ENCODE results near the gene FOXP3. TPM values are rescaled to one million over a fixed set of nuclear protein-coding genes. Genes with fewer than 3 reads are reported as not detected.
A peak's percentile ranks its signal among the peaks of the same experiment; 100 is the strongest.
"Not testable (repeated sequence)": the region's sequence is repeated elsewhere in the genome, so short reads cannot be mapped to it uniquely, and the experiment has no call there.

FOXP3 gene, protein sequence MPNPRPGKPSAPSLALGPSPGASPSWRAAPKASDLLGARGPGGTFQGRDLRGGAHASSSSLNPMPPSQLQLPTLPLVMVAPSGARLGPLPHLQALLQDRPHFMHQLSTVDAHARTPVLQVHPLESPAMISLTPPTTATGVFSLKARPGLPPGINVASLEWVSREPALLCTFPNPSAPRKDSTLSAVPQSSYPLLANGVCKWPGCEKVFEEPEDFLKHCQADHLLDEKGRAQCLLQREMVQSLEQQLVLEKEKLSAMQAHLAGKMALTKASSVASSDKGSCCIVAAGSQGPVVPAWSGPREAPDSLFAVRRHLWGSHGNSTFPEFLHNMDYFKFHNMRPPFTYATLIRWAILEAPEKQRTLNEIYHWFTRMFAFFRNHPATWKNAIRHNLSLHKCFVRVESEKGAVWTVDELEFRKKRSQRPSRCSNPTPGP
- under 1 TPM; 0.19 to 0.95 (median 0.43) TPM for polyA plus RNA-seq (ENCODE audit: insufficient read length in 10 of 10)
- long read RNA-seq, donor 1 = 0 reads
- long read RNA-seq, donor 2 = 0 reads
- long read RNA-seq, donor 3 = 0 reads
- long read RNA-seq, donor 4 = 0 reads
- long read RNA-seq, donor 5 = 0 reads
- long read RNA-seq, donor 6, partial matches to known transcripts = 6 of 6 reads
- long read RNA-seq, donor 6, other reads (novel, unspliced or antisense) = 0 of 6 reads
- long read RNA-seq, donor 7 = 0 reads
- long read RNA-seq, donor 8 = 0 reads
- long read RNA-seq, donor 9 = 0 reads

DNA sequence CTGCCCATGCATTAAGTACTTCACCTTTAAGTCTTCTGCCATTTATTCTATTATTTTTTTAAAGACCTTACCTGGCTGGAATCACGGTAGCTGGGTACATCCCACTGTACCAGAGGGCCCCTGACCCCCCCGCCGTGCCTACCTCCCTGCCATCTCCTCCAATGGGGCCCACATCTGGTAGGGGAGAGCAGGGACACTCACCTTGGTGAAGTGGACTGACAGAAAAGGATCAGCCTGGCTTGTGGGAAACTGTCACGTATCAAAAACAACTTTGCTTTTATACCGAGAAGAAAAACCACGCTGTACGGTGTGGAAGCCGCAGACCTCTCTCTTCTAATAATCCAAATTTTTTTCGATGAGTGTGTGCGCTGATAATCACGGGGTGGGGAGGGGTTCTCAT, at the start of gene FOXP3:
Gene FOXP3, minus strand, starts transcription at position 251 of the 400 bp plus-strand sequence. CDS start 6,205 bp downstream, outside the sequence.
- DNase-seq = no peak

DNA sequence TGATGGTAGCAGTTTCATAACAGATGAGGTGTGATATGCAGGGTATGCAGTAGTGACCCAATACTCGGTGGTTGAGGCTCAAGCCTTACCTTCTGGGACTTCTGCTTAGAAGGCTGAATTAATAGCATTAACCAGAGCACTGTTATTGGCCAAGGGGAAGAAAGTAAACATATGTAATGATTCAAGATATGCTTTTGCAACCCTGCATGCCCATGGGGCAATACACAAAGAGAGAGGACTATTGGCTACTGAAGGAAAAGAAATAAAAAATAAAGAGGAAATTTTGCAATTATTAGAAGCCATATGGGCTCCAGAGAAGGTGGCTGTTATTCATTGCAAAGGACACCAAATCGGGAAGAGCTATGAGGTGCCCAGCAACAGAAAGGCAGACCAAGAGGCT, 47.7 kb upstream of the FOXP3 start:
- DNase-seq = no peak

DNA sequence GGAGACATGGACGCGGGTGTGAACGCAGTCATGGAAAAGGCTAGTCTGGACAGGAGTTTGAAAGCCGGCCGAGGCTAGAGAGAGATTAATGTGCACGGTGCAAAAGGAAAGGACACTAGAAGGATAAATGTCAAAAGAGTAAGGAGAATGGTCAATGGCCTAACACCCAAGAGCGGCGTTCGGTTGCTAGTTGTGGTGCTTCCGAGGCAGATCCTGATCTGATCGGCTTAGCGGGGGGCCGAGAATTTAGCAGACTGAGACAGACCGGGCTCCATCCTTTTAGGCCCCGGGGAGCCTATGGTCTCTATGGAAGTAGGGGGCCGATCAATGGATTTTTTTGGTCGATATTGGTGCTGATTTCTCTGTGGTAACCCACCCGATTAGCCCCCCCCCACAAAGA, 45.9 kb upstream of the FOXP3 start:
- DNase-seq = no peak

DNA sequence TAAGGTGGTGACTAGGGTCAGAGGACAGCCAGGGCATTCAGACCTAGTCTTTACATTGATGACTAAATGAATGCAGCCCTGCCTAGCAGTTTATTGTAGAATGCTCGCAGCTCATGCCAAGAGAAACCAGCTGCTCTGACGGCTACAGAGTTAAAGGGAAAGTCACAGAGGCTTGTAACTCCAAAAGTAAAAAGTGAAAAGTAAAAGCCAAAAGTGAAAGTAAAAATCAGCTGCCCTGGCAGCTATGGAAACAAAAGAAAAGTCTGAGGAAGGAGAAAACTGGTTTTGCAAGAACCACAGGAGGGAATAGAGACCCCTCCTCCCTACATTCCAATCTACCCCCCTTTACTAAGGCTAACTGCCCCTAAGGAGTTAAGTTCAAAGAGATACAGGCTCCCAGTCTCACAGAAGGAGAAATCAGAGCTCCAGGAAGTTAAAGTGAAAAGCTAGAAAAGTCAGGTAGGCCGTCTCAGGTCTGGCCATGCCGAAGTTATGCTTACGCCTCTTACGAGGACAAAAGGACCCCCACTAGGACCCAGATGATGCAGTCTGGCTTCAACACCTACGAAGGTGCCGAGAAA, 45.0 kb upstream of the FOXP3 start:
- DNase-seq = peak in 2 of 3 donors; percentile 23 to 58

DNA sequence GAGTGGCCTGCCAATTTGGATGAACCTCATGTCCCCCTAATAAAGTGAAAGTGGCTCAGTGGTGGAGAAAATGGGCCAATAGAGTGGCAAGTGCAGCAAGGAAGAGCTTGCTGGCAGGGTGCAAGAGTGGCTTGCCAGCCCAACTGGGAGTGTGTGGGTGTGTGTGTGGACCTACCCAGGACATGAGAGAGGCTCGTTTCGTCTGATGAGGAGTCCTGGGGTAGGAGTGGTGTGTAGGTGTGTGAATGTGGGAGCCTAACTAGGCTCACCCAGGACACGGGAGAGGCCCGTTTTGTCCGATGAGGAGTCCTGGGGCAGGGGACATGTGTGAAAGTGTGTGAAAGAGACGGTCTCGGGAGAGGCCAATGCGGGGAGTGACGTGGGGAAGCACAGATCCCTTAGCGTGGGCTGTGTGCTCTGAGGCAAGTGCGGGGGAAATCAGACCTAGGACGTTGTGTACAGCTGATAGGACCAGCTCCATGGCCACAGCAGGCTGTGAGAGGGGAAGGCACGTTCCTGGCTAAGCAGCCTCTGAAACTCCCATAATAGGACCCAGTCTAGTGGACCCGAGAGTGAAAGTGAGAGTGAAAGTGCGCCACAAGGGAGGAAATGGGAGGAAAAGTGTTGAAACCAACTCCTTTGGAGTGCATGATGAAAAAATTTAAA, 44.2 kb upstream of the FOXP3 start:
- peak in 2 of 3 donors; percentile 5 to 29 for DNase-seq

DNA sequence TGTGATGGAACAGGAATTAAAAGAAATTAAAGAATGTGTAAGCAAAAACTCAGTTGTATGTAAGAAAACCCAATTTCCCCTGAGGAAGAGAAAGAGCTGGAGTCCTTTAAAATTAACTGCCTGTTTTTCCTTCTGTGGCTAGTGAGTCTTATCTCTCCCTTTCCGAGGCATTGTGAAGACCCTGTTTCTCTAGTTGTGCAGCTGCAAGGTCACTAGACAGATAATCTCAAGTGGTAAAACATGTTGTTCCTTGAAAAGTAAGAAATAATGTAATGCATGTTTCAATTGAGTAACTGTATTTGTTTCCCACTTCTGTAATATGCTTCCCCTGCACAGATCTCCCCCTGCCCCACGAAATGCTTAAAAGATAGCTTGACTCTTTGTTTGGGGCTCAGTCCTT, 43.3 kb upstream of the FOXP3 start:
- not testable (repeated sequence) for DNase-seq

DNA sequence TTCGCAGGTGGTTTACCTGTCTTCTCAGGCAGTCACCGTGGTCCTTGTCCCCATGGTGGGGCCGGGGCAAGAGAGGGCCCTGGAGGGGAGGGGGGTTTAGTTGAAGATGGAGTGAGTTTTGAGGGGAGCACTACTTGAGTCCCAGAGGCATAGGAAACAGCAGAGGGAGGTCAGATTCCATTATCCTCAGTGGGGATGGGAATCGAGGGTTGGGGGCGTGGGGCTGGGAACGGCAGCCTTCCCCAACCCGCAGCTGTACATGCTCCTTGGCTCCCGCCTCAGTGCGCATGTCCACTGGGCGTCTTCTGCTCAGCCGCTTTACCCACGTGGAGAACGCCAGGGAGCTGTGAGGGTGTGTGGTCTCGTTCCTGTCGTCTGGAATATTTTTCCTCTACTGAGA, 38.8 kb upstream of the FOXP3 start, which contains the start of gene GAGE10:
Gene GAGE10, plus strand, starts transcription at position 301 of the 400 bp plus-strand sequence. CDS start 1,214 bp downstream, outside the sequence.
- DNase-seq = no peak

DNA sequence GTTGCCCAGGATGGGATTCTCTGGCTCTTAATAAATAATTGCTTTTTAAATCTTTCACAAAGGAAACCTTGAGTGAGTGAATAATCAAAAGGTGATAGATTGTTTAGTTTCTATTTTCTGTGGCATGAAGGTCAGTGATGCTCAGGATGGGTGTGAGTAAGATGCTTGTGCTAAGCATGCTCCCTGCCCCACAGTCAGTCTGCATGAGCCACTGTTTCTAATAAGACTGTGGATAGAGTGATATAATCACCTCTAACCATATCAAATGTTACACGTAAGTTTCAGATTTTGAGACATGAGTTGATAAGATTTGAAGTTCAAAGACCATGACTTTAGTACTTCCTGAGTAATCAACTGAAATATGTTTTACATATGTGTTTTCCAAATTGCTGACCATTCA, 36.2 kb upstream of the FOXP3 start:
- DNase-seq = no peak

DNA sequence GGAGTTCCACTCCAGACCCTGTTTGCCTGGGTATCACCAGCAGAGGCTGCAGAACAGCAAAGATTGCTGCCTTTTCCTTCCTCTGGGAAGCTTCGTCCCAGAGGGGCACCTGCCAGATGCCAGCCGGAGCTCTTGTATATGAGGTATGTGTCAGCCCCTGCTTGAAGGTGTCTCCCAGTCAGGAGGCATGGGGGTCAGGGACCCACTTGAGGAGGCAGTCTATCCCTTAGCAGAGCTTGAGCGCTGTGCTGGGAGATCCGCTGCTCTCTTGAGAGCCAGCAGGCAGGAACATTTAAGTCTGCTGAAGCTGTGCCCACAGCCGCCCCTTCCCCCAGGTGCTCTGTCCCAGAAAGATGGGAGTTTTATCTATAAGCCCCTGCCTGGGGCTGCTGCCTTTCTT, 34.8 kb upstream of the FOXP3 start:
- not testable (repeated sequence) for DNase-seq

DNA sequence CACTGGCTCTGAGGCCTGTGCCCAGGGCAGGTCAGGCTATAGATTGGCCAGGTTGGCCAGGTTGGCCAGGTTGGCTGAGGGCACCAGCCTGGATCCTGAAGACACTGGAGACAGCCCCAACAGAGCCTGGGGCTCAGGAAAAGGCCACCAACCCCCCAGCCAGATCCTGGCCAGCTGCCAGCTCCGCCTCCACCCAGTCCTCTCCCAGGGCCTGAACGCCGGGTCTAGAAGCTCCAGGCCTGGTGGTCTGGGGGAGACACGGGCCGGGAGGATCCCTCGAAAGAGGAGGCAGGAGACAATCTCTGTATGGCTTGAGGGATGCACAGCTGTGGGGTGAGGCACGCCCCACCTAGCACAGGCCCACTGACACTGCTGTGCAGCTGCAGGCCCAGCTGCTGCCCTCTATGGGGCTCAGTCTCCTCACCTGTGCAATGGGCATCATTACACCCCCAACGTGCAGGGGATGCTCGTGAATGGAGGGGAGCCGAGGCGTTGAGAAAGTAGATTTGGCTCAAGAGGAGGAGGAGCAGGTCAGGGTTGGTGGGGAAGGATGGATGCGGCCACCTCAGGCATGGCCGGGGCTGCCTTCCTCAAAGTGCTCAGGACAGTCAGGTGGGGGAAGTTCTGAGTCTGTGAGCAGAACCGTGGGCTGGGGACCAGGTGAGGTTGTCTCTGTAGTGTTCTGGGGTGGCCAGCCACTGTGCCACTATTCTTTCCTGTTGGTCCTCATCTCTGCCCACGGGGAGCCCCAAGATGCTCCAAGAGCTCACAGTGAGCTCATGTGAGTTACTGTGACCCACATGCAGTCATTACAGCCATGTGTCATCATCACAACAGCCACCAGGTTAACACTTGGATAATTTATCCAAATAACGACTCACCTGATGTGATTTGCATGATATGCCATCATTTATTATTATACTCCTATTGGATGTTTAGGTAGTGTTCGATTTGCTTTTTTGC, 28.2 kb upstream of the FOXP3 start:
- DNase-seq = no peak

DNA sequence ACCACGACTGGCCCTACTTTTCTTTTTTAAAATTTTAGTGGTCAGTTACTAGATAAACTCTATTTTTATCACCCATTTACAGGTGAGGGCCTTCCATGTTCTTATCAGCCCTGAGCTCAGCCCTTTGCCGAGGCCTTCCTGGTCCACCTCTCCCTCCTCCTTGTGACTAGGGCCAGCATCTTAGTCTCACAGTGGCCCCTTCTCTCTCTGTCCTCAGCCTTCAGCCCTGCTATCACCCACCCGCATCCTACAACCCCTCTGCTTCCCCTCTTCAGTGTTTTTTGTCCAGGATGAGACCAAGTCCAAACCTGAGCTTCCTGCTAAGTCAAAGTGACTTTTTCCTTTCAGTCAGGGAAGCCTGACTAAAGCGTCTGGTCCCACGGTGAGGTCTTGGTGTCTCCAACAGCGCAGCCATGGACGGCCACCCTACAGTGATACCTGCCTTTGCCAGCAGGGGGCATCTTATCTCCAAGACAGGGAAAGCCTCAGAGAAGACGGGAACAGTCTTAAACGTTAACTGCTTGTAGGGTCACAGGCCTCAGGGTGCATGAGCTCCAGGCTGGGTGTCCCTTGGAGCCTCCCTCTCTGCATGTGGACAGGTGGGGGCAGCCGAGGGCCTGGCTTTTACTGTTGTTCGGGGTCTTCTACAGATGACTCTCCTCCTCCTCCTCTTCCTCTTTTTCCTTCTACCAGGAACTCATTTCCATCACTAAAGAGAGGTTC, 27.3 kb upstream of the FOXP3 start:
- peak in 2 of 3 donors; percentile 35 to 52 for DNase-seq

DNA sequence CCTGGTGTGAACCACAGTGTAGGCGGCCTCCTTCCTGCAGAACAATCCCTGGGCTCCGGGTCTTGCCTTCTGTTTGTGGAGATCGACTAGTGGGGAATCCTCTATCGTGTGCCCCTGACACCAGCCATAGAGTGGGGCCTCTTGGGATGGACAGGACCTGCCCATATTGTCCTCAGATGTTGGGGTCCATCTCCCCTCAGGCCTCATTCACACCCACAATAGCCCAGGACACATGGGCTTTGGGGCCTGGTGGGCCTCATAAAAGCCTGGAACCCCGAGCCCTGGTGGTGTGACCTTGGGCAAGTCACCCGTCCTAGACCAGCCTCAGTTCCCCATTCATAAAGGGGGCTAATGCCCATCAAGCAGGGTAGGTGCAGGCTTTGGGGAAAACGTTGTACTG, 25.7 kb upstream of the FOXP3 start:
- DNase-seq = no peak

DNA sequence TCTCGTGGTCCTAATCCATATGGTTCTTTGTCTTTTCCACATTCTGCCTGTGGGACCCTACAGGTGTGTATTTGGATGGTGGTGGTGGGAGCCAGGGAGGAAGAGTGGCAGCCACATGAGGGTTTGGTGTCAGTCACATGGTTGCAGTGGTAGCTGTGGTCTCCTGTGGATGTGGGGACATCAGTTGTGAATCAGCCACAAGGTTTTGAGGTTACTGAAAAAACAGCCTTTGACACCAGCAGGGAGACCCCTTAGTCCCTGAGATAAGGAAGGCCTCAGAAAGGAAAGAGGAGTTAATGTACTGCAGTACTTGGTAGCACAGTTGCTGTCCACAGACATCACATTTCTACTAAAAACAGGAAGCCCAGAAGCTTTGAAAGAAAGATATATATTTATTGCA, 23.2 kb upstream of the FOXP3 start:
- DNase-seq = no peak

DNA sequence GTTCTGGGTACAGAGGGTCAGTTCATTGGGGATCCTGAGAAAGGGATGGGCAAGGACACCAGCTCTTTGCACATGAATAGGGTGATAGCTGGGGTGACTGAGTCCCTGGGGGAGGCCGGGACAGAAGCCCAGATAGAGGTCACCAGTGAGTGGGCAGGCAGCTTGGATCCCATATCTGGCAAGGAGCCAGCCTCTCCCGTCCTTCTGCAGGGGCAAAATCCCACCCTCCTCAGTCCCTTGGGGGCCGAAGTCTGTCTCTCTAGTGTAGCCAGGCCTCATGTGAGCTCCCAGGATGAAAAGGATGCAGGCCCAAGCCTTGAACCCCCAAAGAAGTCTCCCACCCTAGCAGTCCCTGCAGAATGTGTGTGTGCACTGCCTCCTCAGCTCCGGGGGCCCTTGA, 22.1 kb upstream of the FOXP3 start:
- DNase-seq = no peak

DNA sequence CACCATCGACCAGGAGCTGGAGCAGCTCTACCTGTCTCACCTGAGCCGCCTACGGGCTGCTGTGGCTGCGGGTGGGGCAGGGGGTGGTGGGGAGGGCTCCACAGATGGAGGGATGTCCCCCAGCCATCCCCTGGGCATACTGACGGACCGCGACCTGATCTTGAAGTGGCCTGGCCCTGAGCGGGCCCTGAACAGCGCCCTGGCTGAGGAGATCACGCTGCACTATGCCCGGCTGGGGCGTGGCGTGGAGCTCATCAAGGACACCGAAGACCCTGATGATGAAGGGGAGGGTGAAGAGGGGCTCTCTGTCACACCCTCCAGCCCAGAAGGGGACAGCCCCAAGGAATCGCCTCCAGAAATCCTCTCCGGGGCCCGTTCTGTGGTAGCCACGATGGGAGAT, 21.6 kb upstream of the FOXP3 start:
- no peak for DNase-seq

DNA sequence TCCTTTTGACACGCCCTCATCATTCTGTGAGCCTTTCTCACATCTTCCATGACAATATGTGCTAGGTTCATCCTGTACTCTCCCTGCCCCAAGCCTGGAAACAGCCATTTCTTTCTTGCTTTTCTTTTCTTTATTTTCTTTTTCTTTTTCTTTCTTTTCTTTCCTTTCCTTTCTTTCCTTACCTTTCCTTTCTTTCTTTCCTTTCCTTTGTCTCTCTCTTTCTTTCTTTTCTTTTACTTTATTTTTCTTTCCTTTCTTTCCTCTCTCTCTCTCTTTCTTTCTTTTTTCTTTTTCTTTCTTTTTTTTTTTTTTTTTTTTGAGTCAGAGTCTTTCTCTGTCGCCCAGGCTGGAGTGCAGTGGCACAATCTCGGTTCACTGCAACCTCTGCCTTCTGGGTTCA, 19.7 kb upstream of the FOXP3 start:
- no peak for DNase-seq

DNA sequence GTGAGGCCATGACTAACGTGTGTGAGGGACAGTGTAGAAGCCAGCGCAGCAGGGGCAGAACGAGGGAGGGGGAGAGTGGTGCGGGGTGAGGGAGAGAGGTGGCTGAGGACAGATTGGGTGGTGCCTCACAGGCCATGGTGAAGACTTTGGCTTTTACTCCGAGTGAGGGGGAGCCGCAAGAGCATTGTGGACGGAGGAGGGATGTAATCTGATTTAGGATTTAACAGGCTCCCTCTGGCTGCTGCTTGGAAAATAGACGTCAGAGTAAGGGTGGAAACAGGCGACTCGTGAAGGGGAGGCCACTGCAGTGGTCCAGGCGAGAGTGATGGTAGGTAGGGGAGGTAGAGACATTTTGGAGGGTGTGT, 18.1 kb upstream of the FOXP3 start:
- DNase-seq = peak; percentile 19 to 64 (median 21)

DNA sequence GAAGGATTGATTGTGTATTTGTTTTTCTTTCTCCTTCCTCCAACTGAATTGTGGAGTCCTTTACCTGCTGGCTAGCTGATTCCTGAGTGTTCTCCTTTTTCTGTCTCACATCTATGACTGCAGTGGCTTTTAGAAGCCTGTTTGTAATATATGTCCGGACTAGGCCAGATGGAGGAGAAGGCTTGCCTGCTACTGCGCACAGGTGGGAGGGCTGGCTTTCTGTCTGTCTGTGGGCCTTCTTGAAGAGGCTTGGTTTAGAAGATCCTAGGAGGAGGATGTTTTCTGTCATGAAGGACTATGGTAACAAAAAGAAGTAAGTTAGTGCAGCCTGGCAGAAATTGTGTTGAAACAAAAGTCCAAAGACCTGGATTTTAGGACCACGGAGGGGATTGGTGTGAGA, 13.6 kb upstream of the FOXP3 start:
- no peak for DNase-seq

DNA sequence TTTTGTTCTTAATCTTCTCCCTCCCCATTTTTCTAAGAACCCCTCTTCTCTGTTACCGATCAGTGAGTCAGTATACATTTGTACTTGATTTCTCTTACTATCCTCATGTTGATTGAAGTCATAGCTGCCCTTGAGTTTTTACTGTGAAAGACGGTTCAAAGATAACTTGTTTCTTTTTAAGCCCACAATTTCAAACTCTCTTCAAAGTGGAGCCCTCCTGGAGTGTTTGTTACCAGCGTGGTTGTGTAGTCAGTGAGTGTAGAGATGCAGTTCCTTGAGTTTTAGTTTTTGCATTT, 13.0 kb upstream of the FOXP3 start:
- no peak for DNase-seq
